ENCODE results near the gene KLC3.
"Not testable (repeated sequence)": the region's sequence is repeated elsewhere in the genome, so short reads cannot be mapped to it uniquely, and the experiment has no call there.

KLC3 gene

GRCh38 chr19:45320997-45321775 lies 19.4 kb upstream of the KLC3 start:
- DNase-seq (ENCODE audit: low spot score) = no peak

GRCh38 chr19:45321848-45322247 lies 18.7 kb upstream of the KLC3 start:
- no peak for DNase-seq (ENCODE audit: low spot score)

GRCh38 chr19:45322311-45322710 lies 18.2 kb upstream of the KLC3 start:
- DNase-seq (ENCODE audit: low spot score) = no peak

- no peak for DNase-seq (ENCODE audit: low spot score)
These were observed 17.7 kb upstream of the KLC3 start, which contains the start of gene CKM for GRCh38 chr19:45322744-45323281. TSS of gene CKM (minus strand) at chr19:45322875. CDS start at chr19:45319713, 3,162 bp downstream.

GRCh38 chr19:45323671-45324081 lies 16.9 kb upstream of the KLC3 start:
- DNase-seq (ENCODE audit: low spot score) = no peak

- no peak for DNase-seq (ENCODE audit: low spot score)
These were observed 16.1 kb upstream of the KLC3 start for GRCh38 chr19:45324349-45324907.

GRCh38 chr19:45327404-45328143 lies 13.0 kb upstream of the KLC3 start:
- DNase-seq (ENCODE audit: low spot score) = no peak

- no peak for DNase-seq (ENCODE audit: low spot score)
These were observed 9.1 kb upstream of the KLC3 start for GRCh38 chr19:45331411-45331810.

GRCh38 chr19:45333609-45334303 lies 6.8 kb upstream of the KLC3 start:
- no peak for DNase-seq (ENCODE audit: low spot score)

- DNase-seq (ENCODE audit: low spot score) = not testable (repeated sequence)
These were observed 5.7 kb upstream of the KLC3 start for GRCh38 chr19:45334881-45335280.

- no peak for DNase-seq (ENCODE audit: low spot score)
These were observed 3.8 kb upstream of the KLC3 start for GRCh38 chr19:45336696-45337251.

GRCh38 chr19:45339629-45340028 lies 921 bp upstream of the KLC3 start:
- DNase-seq (ENCODE audit: low spot score) = no peak

- no peak for DNase-seq (ENCODE audit: low spot score)
These were observed 426 bp downstream of the KLC3 start for GRCh38 chr19:45340899-45341453.

- DNase-seq (ENCODE audit: low spot score) = no peak
These were observed 2.4 kb downstream of the KLC3 start for GRCh38 chr19:45342911-45343310.

GRCh38 chr19:45344621-45345505 lies 4.3 kb downstream of the KLC3 start:
- no peak for DNase-seq (ENCODE audit: low spot score)

- DNase-seq (ENCODE audit: low spot score) = no peak
These were observed 4.9 kb downstream of the KLC3 start for GRCh38 chr19:45345506-45345860.

GRCh38 chr19:45346449-45346848 lies 5.9 kb downstream of the KLC3 start:
- no peak for DNase-seq (ENCODE audit: low spot score)

- DNase-seq (ENCODE audit: low spot score) = no peak
These were observed 7.2 kb downstream of the KLC3 start for GRCh38 chr19:45347570-45348366.

GRCh38 chr19:45348367-45349125 lies 8.0 kb downstream of the KLC3 start:
- no peak for DNase-seq (ENCODE audit: low spot score)

Data from LoVo (cell line).